ENCODE results near the gene TAF11L2. TPM values are rescaled to one million over a fixed set of nuclear protein-coding genes. Genes with fewer than 3 reads are reported as not detected.
"Not testable (repeated sequence)": the region's sequence is repeated elsewhere in the genome, so short reads cannot be mapped to it uniquely, and the experiment has no call there.

TAF11L2 gene
- total RNA-seq, 1 experiment from 2014 or later, result not detected

DNA sequence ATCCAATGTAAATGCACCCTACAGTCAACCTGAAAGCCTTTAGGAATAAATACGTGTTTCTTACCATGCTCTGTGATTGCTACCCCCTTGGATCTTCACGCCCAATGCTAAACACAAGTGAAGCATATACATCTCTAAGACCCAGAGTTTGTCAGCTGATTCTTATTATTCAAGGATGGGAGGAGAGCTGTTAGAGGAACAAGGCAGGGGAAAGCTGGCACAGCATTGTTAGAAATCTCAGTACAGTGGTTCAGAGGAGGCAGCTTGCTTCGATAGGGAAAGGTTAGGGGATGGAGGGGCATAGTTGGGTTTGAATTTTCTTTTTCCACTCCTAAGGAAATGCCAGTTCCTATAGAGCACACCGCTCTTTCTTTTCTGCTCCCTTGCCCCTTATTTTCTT is 16.7 kb upstream of the TAF11L2 start:
- Mint-ChIP-seq H3K27ac (ENCODE audit: unreplicated experiment) (no peak overlapping the region), H3K27me3 (ENCODE audit: unreplicated experiment) (peaks cover 33% of the 10 kb centered on the region), H3K9me3 (ENCODE audit: low read depth, unreplicated experiment) (no peaks in the 10 kb centered on the region), H3K36me3 (ENCODE audit: insufficient read depth, unreplicated experiment) (no peaks in the 10 kb centered on the region), H3K4me1 (ENCODE audit: low read depth, unreplicated experiment) (no peaks in the 10 kb centered on the region), H3K4me3 (ENCODE audit: low read depth, unreplicated experiment) (no peak overlapping the region)
- intact Hi-C loops (cut with micrococcal nuclease; ENCODE audit: unreplicated experiment), result no loop called here
- CTCF ChIA-PET, result interaction anchor here (0.6 kb wide), 1 partner anchor 596 kb away, joined by 3 read pairs; no protein-coding TSS in a partner anchor
- no peak for DNase-seq
- BruUV-seq (replicated peaks), result no TSS peak
- TF ChIP-seq, protein P1, sequence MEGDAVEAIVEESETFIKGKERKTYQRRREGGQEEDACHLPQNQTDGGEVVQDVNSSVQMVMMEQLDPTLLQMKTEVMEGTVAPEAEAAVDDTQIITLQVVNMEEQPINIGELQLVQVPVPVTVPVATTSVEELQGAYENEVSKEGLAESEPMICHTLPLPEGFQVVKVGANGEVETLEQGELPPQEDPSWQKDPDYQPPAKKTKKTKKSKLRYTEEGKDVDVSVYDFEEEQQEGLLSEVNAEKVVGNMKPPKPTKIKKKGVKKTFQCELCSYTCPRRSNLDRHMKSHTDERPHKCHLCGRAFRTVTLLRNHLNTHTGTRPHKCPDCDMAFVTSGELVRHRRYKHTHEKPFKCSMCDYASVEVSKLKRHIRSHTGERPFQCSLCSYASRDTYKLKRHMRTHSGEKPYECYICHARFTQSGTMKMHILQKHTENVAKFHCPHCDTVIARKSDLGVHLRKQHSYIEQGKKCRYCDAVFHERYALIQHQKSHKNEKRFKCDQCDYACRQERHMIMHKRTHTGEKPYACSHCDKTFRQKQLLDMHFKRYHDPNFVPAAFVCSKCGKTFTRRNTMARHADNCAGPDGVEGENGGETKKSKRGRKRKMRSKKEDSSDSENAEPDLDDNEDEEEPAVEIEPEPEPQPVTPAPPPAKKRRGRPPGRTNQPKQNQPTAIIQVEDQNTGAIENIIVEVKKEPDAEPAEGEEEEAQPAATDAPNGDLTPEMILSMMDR (IDR thresholded peaks at IDR 0.05; ENCODE audit: unreplicated experiment), result no peak

DNA sequence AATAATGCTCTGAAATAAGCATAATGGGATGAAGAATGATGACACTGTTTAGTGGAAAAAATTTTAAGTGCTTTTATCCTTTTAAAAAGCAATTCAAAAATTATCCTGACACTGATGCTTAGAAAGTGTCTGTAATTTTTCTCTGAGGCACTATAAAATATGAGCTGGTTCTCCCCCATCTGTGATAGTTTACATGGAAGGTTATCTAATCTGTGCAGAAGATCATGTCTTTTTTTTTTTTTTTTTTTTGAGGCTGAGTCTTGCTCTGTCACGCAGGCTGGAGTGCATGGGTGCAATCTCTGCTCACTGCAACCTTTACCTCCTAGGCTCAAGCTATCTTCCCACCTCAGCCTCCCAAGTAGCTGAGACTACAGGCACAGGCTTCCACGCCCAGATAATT is 15.2 kb upstream of the TAF11L2 start:
- no peaks in the 10 kb centered on the region for H3K4me1 Mint-ChIP-seq (ENCODE audit: low read depth, unreplicated experiment)
- DNase-seq, result no peak
- intact Hi-C loops (cut with micrococcal nuclease; ENCODE audit: unreplicated experiment), result no loop called here
- TF ChIP-seq, protein P1 (IDR thresholded peaks at IDR 0.05; ENCODE audit: unreplicated experiment), result no peak
- H3K27me3 Mint-ChIP-seq (ENCODE audit: unreplicated experiment), result peaks cover 30% of the 10 kb centered on the region
- CTCF ChIA-PET, result no interaction called here
- no peaks in the 10 kb centered on the region for H3K36me3 Mint-ChIP-seq (ENCODE audit: insufficient read depth, unreplicated experiment)
- no peak overlapping the region for H3K27ac Mint-ChIP-seq (ENCODE audit: unreplicated experiment)
- H3K4me3 Mint-ChIP-seq (ENCODE audit: low read depth, unreplicated experiment), result no peak overlapping the region
- no peaks in the 10 kb centered on the region for H3K9me3 Mint-ChIP-seq (ENCODE audit: low read depth, unreplicated experiment)
- no TSS peak for BruUV-seq (replicated peaks)

DNA sequence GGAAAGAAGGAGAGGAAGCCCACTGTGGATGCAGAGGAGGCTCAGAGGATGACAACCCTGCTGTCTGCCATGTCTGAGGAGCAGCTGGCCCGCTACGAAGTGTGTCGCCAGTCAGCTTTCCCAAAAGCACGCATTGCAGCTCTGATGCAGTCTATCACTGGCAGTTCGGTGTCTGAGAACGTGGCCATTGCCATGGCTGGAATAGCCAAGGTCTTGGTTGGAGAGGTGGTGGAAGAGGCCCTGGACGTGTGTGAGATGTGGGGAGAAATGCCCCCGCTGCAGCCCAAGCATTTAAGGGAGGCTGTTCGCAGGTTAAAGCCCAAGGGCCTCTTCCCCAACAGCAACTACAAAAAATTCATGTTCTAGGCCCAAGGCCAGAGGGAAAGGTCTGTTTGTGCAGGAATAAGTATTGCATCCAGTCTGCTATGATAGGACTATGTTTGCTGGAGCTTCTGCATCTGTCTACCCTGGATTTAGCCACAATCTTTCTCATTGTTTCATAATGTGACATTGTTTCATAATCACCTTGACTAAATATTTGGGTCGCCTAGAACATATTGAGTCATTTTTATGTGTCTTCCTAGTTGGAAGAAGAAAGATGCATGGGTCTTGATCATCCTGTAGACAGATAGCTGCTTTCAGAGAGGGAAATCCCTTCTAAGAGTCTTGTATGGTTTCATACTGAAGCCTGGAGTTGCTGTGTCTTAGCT is 11.4 kb upstream of the TAF11L2 start:
- H3K9me3 Mint-ChIP-seq (ENCODE audit: low read depth, unreplicated experiment); H3K27ac Mint-ChIP-seq (ENCODE audit: unreplicated experiment); DNase-seq; H3K4me3 Mint-ChIP-seq (ENCODE audit: low read depth, unreplicated experiment); H3K4me1 Mint-ChIP-seq (ENCODE audit: low read depth, unreplicated experiment); H3K36me3 Mint-ChIP-seq (ENCODE audit: insufficient read depth, unreplicated experiment); intact Hi-C loops (cut with micrococcal nuclease; ENCODE audit: unreplicated experiment); BruUV-seq (replicated peaks); CTCF ChIA-PET: not testable (repeated sequence)
- peaks cover 19% of the 10 kb centered on the region for H3K27me3 Mint-ChIP-seq (ENCODE audit: unreplicated experiment)

DNA sequence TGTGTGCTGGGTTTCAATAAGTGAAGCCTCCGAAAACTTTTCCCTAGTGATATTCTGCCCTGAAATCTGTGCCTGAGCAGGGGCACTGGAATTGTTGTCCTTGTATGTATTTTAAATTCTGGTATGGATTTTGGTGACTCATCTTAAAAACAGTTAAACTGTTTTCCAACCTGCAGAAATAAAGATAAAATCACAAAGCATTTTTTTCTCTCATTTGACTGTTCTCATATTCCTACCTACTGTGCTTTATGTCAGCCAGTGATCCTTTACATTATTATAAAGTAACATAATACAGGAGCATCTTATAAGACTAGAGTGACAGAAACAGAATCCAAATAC is 10.9 kb upstream of the TAF11L2 start:
- intact Hi-C loops (cut with micrococcal nuclease; ENCODE audit: unreplicated experiment), result no loop called here
- no TSS peak for BruUV-seq (replicated peaks)

DNA sequence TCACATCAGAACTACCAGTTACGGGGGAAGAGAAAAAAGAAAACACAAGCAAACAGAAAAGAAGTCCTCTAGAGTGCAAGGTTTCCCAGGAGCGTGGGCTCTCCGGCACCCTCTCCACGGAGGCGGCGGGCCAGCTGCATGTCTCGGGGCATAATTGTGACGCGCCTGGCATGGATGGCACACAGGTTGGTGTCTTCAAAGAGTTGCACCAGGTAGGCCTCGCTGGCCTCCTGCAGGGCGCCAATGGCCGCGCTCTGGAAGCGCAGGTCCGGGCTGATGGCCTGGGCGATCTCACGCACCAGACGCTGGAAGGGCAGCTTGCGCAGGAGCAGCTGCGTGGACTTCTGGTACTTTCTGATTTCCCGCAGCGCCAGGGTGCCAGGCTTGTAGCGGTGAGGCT is 6.8 kb upstream of the TAF11L2 start:
- H3K4me3 Mint-ChIP-seq (ENCODE audit: low read depth, unreplicated experiment); H3K27me3 Mint-ChIP-seq (ENCODE audit: unreplicated experiment); DNase-seq; intact Hi-C loops (cut with micrococcal nuclease; ENCODE audit: unreplicated experiment); H3K36me3 Mint-ChIP-seq (ENCODE audit: insufficient read depth, unreplicated experiment); BruUV-seq (replicated peaks); CTCF ChIA-PET; H3K27ac Mint-ChIP-seq (ENCODE audit: unreplicated experiment); H3K4me1 Mint-ChIP-seq (ENCODE audit: low read depth, unreplicated experiment); H3K9me3 Mint-ChIP-seq (ENCODE audit: low read depth, unreplicated experiment): not testable (repeated sequence)

More for the DNA sequence above, 10.9 kb upstream of the TAF11L2 start:
- Mint-ChIP-seq H3K27me3 (ENCODE audit: unreplicated experiment) (peaks cover 14% of the 10 kb centered on the region), H3K27ac (ENCODE audit: unreplicated experiment) (no peak overlapping the region), H3K4me3 (ENCODE audit: low read depth, unreplicated experiment) (no peak overlapping the region), H3K4me1 (ENCODE audit: low read depth, unreplicated experiment) (no peaks in the 10 kb centered on the region), H3K9me3 (ENCODE audit: low read depth, unreplicated experiment) (no peaks in the 10 kb centered on the region), H3K36me3 (ENCODE audit: insufficient read depth, unreplicated experiment) (no peaks in the 10 kb centered on the region)
- CTCF ChIA-PET, result no interaction called here
- DNase-seq, result no peak
- TF ChIP-seq, protein P1 (IDR thresholded peaks at IDR 0.05; ENCODE audit: unreplicated experiment), result no peak

Data from Calu3 (cell line).